MM.1S (cell line): ENCODE results near the gene STX3.
A peak's percentile ranks its signal among the peaks of the same experiment; 100 is the strongest.

Experiments
- DNase-seq: peaks from one replicate; pipeline ENCODE4 v3.0.0-alpha.2; 2015
- H2AFZ ChIP-seq: fragments of 300-600 bp; sonication (generic); 2 replicates; pipeline ENCODE4 v1.6.0; 2016; ENCODE audit warnings: antibody characterized with exemption, low read length
- H3F3A ChIP-seq: fragments of 300-600 bp; sonication (generic); 2 replicates; pipeline ENCODE4 v1.6.1; 2016; ENCODE audit warnings: mild to moderate bottlenecking, antibody characterized with exemption, low read length, moderate library complexity, mixed read lengths; ENCODE audit not compliant: insufficient read depth
- H3K27ac ChIP-seq: fragments of 300-600 bp; sonication (generic); 2 replicates; pipeline ENCODE4 v1.5.1; 2016; ENCODE audit warnings: mild to moderate bottlenecking, low read length
- H3K27me3 ChIP-seq: fragments of 300-600 bp; sonication (generic); replicated peaks from 2 replicates; pipeline ENCODE4 v1.6.0; 2016; ENCODE audit warnings: low read length; ENCODE audit not compliant: insufficient read depth
- H3K36me3 ChIP-seq: fragments of 300-600 bp; sonication (generic); replicated peaks from 2 replicates; pipeline ENCODE4 v1.6.1; 2016; ENCODE audit warnings: mild to moderate bottlenecking, low read length, mixed read lengths; ENCODE audit not compliant: insufficient read depth
- H3K4me1 ChIP-seq: fragments of 300-600 bp; sonication (generic); 2 replicates; pipeline ENCODE4 v1.6.1; 2016; ENCODE audit warnings: low read length, mixed read lengths
- H3K4me2 ChIP-seq: fragments of 300-600 bp; sonication (generic); 2 replicates; pipeline ENCODE4 v1.6.0; 2016; ENCODE audit warnings: low read depth, low read length
- H3K4me3 ChIP-seq: fragments of 300-600 bp; sonication (generic); 2 replicates; pipeline ENCODE4 v1.5.1; 2016; ENCODE audit warnings: low read length, mixed read lengths
- H3K79me2 ChIP-seq: fragments of 300-600 bp; sonication (generic); 2 replicates; pipeline ENCODE4 v1.6.1; 2016; ENCODE audit warnings: mixed run types, low read length, mixed read lengths
- H3K9ac ChIP-seq: fragments of 300-600 bp; sonication (generic); 2 replicates; pipeline ENCODE4 v1.6.1; 2016; ENCODE audit warnings: low read length, mixed read lengths
- H3K9me2 ChIP-seq: fragments of 300-600 bp; sonication (generic); replicated peaks from 2 replicates; pipeline ENCODE4 v1.6.1; 2016; ENCODE audit warnings: mild to moderate bottlenecking, low read length, mixed read lengths; ENCODE audit not compliant: insufficient read depth
- H3K9me3 ChIP-seq: fragments of 300-600 bp; sonication (generic); replicated peaks from 2 replicates; pipeline ENCODE4 v1.6.1; 2016; ENCODE audit warnings: mild to moderate bottlenecking, low read length, mixed read lengths; ENCODE audit not compliant: insufficient read depth
- H4K20me1 ChIP-seq: fragments of 300-600 bp; sonication (generic); 2 replicates; pipeline ENCODE4 v1.6.1; 2016; ENCODE audit warnings: mild to moderate bottlenecking, low read length, moderate library complexity, mixed read lengths; ENCODE audit not compliant: insufficient read depth
- CTCF ChIP-seq: fragments of 300-600 bp; sonication (generic); IDR thresholded peaks from 2 replicates; pipeline ENCODE4 v1.5.1; 2016; ENCODE audit warnings: antibody characterized with exemption, low read length, mixed read lengths
- EZH2 ChIP-seq: fragments of 300-600 bp; sonication (generic); optimal IDR thresholded peaks from 2 replicates; pipeline ENCODE3; 2017; ENCODE audit warnings: low read depth, mild to moderate bottlenecking, antibody characterized with exemption, low read length, mixed read lengths
- EZH2phosphoT487 ChIP-seq: fragments of 300-600 bp; sonication (generic); IDR thresholded peaks from 2 replicates; pipeline ENCODE4 v1.6.1; 2018; ENCODE audit warnings: antibody characterized with exemption, low read length

STX3 gene

DNA sequence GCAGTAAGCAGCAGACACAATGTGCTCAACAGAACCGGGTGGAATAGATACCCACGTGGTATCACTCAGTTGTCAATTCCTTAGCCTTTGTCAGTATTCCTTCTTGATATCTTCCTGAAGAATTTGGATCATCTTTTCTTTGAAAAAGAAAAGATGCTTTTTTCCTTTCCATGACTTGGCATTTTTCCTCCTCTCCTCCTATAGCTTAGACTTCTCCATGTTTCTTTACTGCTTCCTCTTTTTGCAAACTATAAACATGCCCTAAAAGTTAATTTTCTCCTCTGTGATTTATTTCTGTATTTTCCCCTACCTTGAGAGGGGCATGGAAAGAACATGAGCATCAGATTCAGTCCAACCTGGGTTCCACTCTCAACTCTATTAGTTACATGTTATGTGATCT lies 78.4 kb downstream of the STX3 start:
- Histone ChIP-seq H2AFZ (no peak overlapping the region), H3K36me3 (no peaks in the 10 kb centered on the region), H3K4me1 (peaks cover 7% of the 10 kb centered on the region; the same call in 1 of the 2 replicates), H3K27me3 (no peaks in the 10 kb centered on the region), H4K20me1 (no peaks in the 10 kb centered on the region), H3K9me2 (no peaks in the 10 kb centered on the region), H3K4me3 (no peak overlapping the region), H3F3A (no peaks in the 10 kb centered on the region), H3K27ac (no peak overlapping the region), H3K79me2 (no peaks in the 10 kb centered on the region), H3K4me2 (no peak overlapping the region), H3K9ac (no peak overlapping the region), H3K9me3 (no peaks in the 10 kb centered on the region)
- no peak for DNase-seq
- TF ChIP-seq EZH2phosphoT487: no peak
- TF ChIP-seq EZH2: no peak
- no peak for TF ChIP-seq CTCF

DNA sequence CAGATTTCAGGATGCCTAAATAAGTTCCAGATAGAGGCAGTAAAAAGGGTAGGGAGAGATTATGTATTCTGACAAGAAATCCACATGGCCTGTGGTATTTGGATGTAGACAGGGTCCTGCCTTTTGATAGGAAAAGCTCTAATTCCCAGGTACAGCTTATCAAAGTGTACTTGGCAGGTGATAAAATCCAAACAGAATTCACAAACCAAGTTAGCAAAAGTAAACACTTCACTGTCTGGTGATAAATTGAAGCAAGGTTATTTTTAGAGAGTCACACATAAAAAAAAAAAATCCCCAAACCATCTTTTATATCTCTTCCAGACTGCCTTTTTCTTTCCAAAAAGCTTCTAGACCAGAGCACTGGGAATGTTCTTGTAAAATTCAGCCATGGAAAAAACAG lies 84.4 kb downstream of the STX3 start:
- TF ChIP-seq EZH2phosphoT487: no peak
- no peak for TF ChIP-seq CTCF
- no peak for TF ChIP-seq EZH2
- Histone ChIP-seq H3K9ac (no peak overlapping the region), H3K36me3 (no peaks in the 10 kb centered on the region), H3K79me2 (no peaks in the 10 kb centered on the region), H3K9me2 (no peaks in the 10 kb centered on the region), H3K27me3 (no peaks in the 10 kb centered on the region), H3F3A (no peaks in the 10 kb centered on the region; the same call in 1 of the 2 replicates), H3K9me3 (no peaks in the 10 kb centered on the region), H3K4me2 (no peak overlapping the region), H4K20me1 (no peaks in the 10 kb centered on the region), H3K27ac (no peak overlapping the region), H3K4me1 (peaks cover 14% of the 10 kb centered on the region), H2AFZ (no peak overlapping the region), H3K4me3 (no peak overlapping the region)
- no peak for DNase-seq

- no peak for TF ChIP-seq CTCF
- no peak for TF ChIP-seq EZH2phosphoT487
- TF ChIP-seq EZH2: no peak
- peak; percentile 80 for DNase-seq
- Histone ChIP-seq H3K36me3 (no peaks in the 10 kb centered on the region), H3K79me2 (no peaks in the 10 kb centered on the region), H3K9ac (no peak overlapping the region), H3K9me2 (no peaks in the 10 kb centered on the region), H2AFZ (no peak overlapping the region), H3K4me3 (no peak overlapping the region), H3K9me3 (no peaks in the 10 kb centered on the region), H4K20me1 (no peaks in the 10 kb centered on the region), H3K27me3 (no peaks in the 10 kb centered on the region), H3K4me2 (peak overlapping the region; percentile 12; the same call in 1 of the 2 replicates), H3F3A (no peaks in the 10 kb centered on the region; the same call in 1 of the 2 replicates), H3K27ac (no peak overlapping the region), H3K4me1 (peaks cover 14% of the 10 kb centered on the region)
These were observed 86.3 kb downstream of the STX3 start for GRCh38 chr11:59841514-59841913.
